Stimulated activated naive CD8-positive, alpha-beta T cell treated with anti-CD3 and anti-CD28 coated beads, Interleukin-15, Interleukin-2, amounts not matched to agents 100 ng/mL and 50 ng/mL, for 24 hours (primary cell): ENCODE data around the gene SLC9A3.

Experiments used
- H3K27ac Mint-ChIP-seq: one replicate; pipeline ENCODE4 v1.8.0; 2021; ENCODE audit warnings: mild to moderate bottlenecking, mixed read lengths
- H3K27me3 Mint-ChIP-seq: one replicate; pipeline ENCODE4 v1.8.0; 2021; ENCODE audit warnings: mixed read lengths
- H3K36me3 Mint-ChIP-seq: one replicate; pipeline ENCODE4 v1.8.0; 2021; ENCODE audit warnings: low read depth, mixed read lengths
- H3K4me1 Mint-ChIP-seq: one replicate; pipeline ENCODE4 v1.8.0; 2021; ENCODE audit warnings: low read depth, mixed read lengths
- H3K4me3 Mint-ChIP-seq: one replicate; pipeline ENCODE4 v1.8.0; 2021; ENCODE audit warnings: mild to moderate bottlenecking, mixed read lengths
- H3K9me3 Mint-ChIP-seq: one replicate; pipeline ENCODE4 v1.8.0; 2021; ENCODE audit warnings: mixed read lengths

SLC9A3 gene

DNA sequence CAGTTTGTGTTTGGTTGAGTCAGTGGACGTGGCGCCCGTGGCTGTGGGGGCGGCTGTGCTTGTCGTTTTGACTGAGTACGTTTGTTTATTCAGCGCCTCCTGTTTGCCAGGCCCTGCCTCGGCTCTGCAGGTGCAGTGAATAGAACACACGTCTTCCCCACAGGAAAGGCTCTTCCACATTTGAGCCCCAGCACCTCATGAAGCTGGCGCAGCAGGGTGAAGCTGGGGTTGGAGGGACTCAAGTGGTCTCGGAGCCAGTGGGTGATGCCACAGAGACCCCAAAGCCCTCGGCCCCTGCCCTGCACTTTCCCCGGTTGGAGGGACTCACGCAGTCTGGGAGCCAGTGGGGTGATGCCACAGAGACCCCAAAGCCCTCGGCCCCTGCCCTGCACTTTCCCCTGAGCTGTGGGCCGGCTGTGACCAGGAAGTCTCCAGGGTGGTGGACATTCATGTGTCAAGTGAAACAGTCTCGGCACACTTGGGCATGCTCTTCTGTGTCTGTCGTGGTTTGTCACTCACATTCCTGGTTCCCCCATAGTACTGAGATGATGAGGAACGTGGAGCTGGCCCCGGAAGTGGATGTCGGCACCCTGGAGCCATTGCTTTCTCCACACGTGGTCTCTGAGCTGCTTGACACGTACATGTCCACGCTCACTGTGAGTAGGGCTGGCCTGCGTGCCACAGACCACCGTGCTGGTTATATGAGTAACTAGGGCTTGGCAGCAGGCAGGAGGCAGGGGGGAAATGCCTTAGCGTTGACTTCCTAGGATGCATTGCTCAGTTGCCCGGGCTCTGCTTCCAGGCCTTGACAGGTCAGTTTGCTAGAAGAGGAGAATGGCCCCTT is 67.7 kb downstream of the SLC9A3 start:
- no peak overlapping the region for H3K4me3 Mint-ChIP-seq
- H3K4me1 Mint-ChIP-seq: peaks cover 67% of the 10 kb centered on the region

DNA sequence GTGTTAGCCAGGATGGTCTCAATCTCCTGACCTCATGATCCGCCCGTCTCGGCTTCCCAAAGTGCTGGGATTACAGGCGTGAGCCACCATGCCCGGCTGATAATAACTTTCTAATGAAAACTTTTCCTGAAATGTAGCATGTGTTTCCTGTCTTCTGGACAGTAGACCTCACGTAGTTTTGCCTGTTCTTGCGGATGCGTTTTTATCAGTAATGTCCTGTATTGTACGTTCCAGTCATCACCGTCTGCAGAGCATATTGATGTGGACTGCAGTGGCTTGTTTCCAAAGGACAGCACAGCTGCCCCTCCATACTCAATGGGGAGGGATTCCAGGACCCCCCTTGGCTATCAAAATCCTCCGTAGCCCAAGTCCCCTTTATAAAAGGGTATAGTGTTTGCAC is 68.4 kb downstream of the SLC9A3 start:
- Mint-ChIP-seq H3K27ac (no peak overlapping the region), H3K4me1 (peaks cover 65% of the 10 kb centered on the region), H3K9me3 (peaks cover 14% of the 10 kb centered on the region), H3K4me3 (no peak overlapping the region), H3K36me3 (peaks cover 79% of the 10 kb centered on the region), H3K27me3 (no peaks in the 10 kb centered on the region)

More for the DNA sequence above, 67.7 kb downstream of the SLC9A3 start:
- H3K27me3 Mint-ChIP-seq: no peaks in the 10 kb centered on the region
- no peak overlapping the region for H3K27ac Mint-ChIP-seq
- peaks cover 75% of the 10 kb centered on the region for H3K36me3 Mint-ChIP-seq
- H3K9me3 Mint-ChIP-seq: peaks cover 11% of the 10 kb centered on the region

DNA sequence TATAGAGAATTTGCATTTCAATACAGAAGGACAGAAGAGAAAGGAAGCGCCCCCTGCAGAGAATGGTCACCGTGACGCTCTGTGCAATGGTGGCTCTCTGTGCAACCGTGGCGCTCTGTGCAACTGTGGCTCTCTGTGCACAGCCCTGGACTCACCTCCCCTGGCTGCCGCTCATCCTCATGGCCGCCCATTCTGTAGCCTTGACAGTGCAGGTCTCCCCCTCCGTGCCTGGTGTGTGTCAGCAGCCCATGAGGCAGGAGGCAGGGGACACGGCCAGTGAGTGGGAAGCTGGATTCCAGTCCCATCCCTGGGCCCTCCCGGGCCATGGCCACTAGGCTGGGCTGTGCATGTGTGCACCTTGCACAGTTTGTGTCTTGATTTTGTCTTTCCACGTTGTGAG is 69.3 kb downstream of the SLC9A3 start:
- Mint-ChIP-seq H3K9me3 (peaks cover 19% of the 10 kb centered on the region), H3K4me3 (no peak overlapping the region), H3K27me3 (no peaks in the 10 kb centered on the region), H3K36me3 (peaks cover 80% of the 10 kb centered on the region), H3K27ac (peak overlapping the region; percentile 28), H3K4me1 (peaks cover 56% of the 10 kb centered on the region)

DNA sequence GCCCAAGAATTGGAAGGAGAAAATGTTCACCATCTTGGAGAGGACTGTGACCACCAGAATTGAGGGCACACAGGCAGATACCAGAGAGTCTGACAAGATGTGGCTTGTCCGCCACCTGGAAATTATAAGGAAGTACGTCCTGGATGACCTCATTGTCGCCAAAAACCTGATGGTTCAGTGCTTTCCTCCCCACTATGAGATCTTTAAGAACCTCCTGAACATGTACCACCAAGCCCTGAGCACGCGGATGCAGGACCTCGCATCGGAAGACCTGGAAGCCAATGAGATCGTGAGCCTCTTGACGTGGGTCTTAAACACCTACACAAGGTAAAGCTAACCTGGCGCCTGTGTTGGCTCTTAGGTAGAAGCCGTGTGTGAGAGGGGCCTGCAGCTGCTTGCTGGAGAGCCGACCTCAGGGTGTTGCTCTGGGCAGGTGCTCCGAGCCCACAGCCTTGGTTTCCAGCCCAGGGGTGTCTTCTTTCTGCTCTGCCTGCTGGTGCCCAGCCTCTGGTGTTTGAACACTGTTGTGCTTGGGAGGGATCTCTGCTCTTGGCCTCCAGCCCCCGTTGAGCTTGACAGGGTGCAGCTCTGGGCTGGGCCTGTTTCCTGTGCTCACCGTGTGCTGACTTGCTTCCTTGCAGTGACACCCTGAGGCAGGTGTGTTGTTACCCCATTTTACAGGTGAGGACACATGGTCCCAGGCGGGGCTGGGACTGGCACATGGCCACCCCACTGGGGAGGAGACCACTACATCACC is 70.3 kb downstream of the SLC9A3 start:
- H3K27me3 Mint-ChIP-seq: no peaks in the 10 kb centered on the region
- H3K9me3 Mint-ChIP-seq: peaks cover 19% of the 10 kb centered on the region
- peak overlapping the region; percentile 54 for H3K27ac Mint-ChIP-seq
- no peak overlapping the region for H3K4me3 Mint-ChIP-seq
- peaks cover 80% of the 10 kb centered on the region for H3K36me3 Mint-ChIP-seq
- H3K4me1 Mint-ChIP-seq: peaks cover 46% of the 10 kb centered on the region

DNA sequence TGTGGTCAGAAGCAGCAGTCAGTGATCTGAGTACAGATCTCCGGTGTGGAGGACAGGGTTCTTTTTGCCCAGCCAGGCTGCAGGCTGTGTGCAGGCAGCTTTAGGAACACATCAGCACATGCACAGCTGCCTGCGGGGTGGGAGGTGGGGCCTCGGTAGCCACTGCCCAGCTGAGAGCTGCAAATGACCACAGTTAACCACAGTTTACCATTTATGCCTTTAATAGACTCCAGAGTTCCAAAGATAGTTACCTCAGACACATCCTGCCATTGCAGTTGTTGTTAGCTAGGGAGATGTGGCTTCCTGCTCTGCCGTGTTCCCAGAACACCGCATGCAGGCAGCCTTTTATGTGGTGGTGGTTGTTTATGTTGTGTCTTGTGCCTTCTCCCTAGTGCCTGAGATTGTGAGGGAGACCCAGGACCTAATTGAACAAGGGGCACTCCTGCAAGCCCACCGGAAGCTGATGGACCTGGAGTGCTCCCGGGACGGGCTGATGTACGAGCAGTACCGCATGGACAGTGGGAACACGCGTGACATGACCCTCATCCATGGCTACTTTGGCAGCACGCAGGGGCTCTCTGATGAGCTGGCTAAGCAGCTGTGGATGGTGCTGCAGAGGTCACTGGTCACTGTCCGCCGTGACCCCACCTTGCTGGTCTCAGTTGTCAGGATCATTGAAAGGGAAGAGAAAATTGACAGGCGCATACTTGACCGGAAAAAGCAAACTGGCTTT is 71.1 kb downstream of the SLC9A3 start:
- H3K4me1 Mint-ChIP-seq: peaks cover 44% of the 10 kb centered on the region
- peak overlapping the region; percentile 53 for H3K27ac Mint-ChIP-seq
- peaks cover 80% of the 10 kb centered on the region for H3K36me3 Mint-ChIP-seq
- peaks cover 19% of the 10 kb centered on the region for H3K9me3 Mint-ChIP-seq
- H3K4me3 Mint-ChIP-seq: no peak overlapping the region
- no peaks in the 10 kb centered on the region for H3K27me3 Mint-ChIP-seq

DNA sequence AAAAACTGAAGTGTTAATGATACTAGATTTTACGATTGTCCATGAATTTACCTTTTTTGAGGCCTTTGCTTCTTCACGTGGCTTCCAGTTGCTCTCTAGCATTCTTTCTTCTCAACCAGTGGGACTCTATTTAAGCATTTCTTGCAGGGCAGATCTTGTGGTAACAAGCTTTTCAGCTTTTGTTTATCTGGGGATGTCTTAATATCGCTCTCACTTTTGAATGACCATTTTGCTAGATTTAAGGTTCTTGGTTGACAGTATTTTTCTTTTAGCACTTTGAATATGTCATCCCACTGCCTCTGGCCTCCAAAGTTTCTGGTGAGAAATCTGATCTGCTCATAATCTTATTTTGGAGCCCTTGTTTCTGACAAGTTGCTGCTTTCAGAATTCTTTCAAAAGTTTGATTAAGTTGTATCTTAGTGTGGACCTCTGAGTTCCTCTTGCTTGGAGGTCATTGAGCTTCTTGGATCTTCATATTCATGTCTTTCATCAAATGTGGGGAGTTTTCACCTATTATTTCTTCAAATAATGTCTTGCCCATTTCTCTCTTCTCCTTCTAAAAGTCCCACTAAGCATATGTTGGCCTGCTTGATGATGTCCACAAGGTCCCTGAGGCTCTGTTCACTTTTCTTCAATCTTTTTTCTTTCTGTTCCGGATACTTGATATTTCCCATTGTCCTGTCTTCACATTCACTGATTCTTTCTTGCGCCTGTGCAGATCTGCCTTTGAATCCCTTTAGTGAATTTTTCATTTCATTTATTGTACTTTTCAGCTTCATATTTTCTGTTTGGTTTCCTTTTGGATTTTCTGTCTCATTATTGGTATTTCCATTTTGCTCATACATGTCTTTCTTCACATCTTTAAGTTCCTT is 72.4 kb downstream of the SLC9A3 start:
- Mint-ChIP-seq H3K4me1 (peaks cover 44% of the 10 kb centered on the region), H3K9me3 (peaks cover 19% of the 10 kb centered on the region), H3K4me3 (no peak overlapping the region), H3K27me3 (no peaks in the 10 kb centered on the region), H3K27ac (peak overlapping the region; percentile 12), H3K36me3 (peaks cover 83% of the 10 kb centered on the region)

DNA sequence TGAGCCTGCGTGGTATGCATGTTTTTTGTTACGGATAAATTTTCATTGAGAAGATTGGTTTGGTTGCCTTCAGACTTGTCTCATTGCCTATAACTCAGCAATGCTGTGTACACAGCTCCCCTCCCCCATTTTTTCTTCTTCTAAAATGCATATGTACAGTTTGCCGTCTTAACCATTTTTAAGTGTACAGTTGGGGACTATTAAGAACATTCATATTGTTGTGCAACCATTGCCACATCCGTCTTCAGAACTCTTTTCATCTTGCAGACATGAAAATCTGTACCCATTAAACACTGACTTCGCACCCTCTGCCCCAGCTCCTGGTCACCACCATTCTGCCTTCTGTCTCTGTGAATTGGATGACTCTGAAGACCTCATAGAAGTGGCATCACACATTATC is 75.1 kb downstream of the SLC9A3 start:
- Mint-ChIP-seq H3K27me3 (no peaks in the 10 kb centered on the region), H3K27ac (no peak overlapping the region), H3K9me3 (peaks cover 19% of the 10 kb centered on the region), H3K4me1 (peaks cover 51% of the 10 kb centered on the region), H3K36me3 (peaks cover 84% of the 10 kb centered on the region), H3K4me3 (no peak overlapping the region)

DNA sequence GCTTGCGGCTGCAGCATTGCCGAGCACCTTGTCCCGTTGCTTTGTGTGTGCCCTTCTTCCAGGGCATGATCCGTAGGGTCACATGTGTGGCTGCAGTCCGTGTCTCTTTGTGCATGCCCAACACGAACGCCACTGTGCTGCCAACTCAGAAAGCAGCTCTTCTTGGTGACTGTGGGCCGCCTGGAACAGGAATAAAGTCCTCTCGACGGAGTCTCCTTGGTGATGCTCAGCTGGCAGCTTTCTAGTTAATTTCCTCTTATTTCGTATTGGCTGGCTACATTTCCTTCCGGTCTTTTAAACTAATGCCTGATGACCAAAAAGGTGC is 75.5 kb downstream of the SLC9A3 start:
- peaks cover 80% of the 10 kb centered on the region for H3K36me3 Mint-ChIP-seq
- H3K27ac Mint-ChIP-seq: no peak overlapping the region
- H3K4me1 Mint-ChIP-seq: peaks cover 49% of the 10 kb centered on the region
- peaks cover 19% of the 10 kb centered on the region for H3K9me3 Mint-ChIP-seq
- H3K4me3 Mint-ChIP-seq: no peak overlapping the region
- no peaks in the 10 kb centered on the region for H3K27me3 Mint-ChIP-seq

DNA sequence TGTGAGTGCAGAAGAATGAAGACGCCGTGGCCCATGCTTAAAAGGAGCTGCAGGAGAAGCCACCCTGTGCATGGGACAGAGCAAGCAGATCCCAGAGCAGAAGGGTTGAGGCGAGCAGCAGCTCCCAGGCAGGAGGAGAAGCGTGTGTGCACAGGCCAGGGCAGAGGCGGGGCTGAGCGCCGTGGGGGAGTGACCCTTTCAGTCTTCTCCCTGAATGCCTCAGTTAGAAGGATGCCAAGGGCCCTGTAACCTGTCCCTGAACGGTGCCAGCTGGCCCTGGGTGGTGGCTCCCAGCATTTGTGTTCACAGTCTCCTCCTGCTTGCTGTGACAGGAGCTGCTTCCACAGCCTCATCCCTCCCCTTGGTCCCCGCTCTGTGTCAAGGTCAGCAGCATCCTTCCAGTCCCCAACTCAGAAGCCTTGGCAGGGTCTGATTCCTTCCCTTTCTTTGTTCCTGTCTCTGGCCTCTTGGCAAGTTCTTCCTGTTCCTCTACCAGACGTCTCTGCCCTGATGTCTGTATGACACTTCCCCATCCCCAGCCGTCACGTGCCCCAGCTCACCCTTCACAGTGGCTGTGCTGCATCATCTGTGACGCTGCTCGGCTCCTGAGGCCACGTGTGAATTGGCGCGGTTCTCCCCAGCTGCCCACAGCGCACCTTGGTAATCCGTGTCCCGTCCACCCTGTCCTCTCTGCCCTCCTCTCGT is 76.0 kb downstream of the SLC9A3 start:
- Mint-ChIP-seq H3K9me3 (peaks cover 19% of the 10 kb centered on the region), H3K36me3 (peaks cover 75% of the 10 kb centered on the region), H3K27ac (no peak overlapping the region), H3K4me1 (peaks cover 48% of the 10 kb centered on the region), H3K4me3 (no peak overlapping the region), H3K27me3 (no peaks in the 10 kb centered on the region)

DNA sequence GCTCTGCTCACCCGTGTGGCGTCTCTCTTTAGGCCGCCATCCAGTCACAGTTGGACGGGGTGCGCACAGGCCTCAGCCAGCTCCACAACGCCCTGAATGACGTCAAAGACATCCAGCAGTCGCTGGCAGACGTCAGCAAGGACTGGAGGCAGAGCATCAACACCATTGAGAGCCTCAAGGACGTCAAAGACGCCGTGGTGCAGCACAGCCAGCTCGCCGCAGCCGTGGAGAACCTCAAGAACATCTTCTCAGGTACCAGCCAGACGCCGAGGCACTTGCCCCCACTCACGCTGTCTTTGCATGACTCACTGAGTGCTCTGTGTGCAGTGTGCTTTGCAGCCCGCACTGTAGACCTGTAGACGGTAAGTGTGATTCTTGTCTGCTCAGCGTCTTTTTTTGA is 76.7 kb downstream of the SLC9A3 start:
- H3K27ac Mint-ChIP-seq: no peak overlapping the region
- H3K4me3 Mint-ChIP-seq: no peak overlapping the region
- peaks cover 16% of the 10 kb centered on the region for H3K9me3 Mint-ChIP-seq
- no peaks in the 10 kb centered on the region for H3K27me3 Mint-ChIP-seq
- peaks cover 68% of the 10 kb centered on the region for H3K36me3 Mint-ChIP-seq
- peaks cover 41% of the 10 kb centered on the region for H3K4me1 Mint-ChIP-seq

DNA sequence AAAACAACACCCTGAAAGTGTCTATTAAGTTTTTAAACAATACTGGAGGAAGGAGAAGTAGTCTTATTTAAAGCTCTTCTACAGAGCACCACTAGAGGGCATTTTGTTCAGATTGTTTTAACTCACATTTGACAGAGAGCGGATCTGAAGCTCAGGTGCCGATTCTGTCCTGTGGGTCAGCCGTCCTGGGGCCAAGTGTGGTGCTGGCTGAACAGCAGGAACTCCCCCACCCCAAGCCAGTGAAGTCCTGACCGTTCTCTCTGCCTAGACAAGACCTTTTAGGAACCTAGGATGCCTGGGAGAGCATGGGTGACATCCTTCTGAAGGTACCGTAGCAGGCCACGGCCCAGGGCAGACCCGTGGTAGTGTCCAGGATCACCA is 77.4 kb downstream of the SLC9A3 start:
- H3K36me3 Mint-ChIP-seq: peaks cover 62% of the 10 kb centered on the region
- H3K4me1 Mint-ChIP-seq: peaks cover 42% of the 10 kb centered on the region
- no peak overlapping the region for H3K4me3 Mint-ChIP-seq
- no peak overlapping the region for H3K27ac Mint-ChIP-seq
- no peaks in the 10 kb centered on the region for H3K27me3 Mint-ChIP-seq
- H3K9me3 Mint-ChIP-seq: peaks cover 10% of the 10 kb centered on the region

DNA sequence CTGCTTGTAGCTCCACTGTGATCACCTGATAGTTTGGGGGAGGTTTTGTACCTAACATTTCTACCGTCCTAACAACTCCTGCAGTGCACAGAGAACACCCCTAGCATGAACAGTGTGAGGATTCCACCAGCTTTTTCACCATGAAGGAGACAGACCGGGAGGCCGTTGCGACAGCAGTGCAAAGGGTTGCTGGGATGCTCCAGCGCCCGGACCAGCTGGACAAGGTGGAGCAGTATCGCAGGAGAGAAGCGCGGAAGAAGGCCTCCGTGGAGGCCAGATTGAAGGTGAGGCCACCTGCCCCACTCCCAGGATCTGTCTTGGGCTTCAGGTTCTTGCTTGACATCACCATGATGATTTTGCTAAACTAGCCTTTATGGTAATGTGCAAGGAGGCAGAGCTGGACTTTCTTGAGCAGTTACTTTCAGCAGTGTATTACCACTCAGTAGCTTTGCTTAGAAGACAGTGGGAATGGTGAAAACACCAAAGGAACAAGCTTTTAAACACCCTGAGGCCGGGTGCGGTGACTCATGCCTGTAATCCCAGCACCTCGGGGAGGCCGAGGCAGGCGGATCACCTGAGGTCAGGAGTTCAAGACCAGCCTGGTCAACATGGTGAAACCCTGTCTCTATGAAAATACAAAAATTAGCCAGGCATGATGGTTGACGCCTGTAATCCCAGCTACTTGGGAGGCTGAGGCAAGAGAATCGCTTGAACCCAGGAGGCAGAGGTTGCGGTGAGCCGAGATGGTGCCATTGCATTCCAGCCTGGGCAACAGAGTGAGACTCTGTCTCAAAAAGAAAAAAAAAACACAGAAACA is 78.0 kb downstream of the SLC9A3 start:
- Mint-ChIP-seq H3K9me3 (peaks cover 4% of the 10 kb centered on the region), H3K27me3 (no peaks in the 10 kb centered on the region), H3K36me3 (peaks cover 56% of the 10 kb centered on the region), H3K4me1 (peaks cover 47% of the 10 kb centered on the region), H3K27ac (peak overlapping the region; percentile 22), H3K4me3 (no peak overlapping the region)

DNA sequence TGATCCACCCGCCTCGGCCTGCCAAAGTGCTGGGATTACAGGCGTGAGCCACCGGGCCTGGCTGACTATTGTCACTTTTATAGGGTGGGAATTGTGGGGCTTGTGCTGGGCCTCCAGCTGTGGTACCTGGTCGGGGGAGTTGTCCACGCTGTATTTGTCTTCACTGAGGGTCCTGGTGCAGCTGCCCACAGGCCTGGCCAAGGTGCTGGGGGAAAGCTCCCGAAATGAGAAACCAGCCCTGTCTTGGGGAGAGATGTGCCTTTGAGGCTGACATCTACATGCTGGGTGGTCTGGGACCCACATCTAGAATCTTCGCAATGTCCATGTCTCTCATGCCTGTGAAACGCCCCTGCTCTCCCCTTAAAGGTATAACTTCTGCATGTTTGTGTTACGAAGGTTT is 78.7 kb downstream of the SLC9A3 start:
- peak overlapping the region; percentile 22 for H3K27ac Mint-ChIP-seq

More for the DNA sequence above, 78.7 kb downstream of the SLC9A3 start:
- H3K27me3 Mint-ChIP-seq: no peaks in the 10 kb centered on the region
- H3K36me3 Mint-ChIP-seq: peaks cover 49% of the 10 kb centered on the region
- peaks cover 4% of the 10 kb centered on the region for H3K9me3 Mint-ChIP-seq
- H3K4me3 Mint-ChIP-seq: no peak overlapping the region
- H3K4me1 Mint-ChIP-seq: peaks cover 47% of the 10 kb centered on the region
